ENCODE results near the gene PLRG1. TPM values are rescaled to one million over a fixed set of nuclear protein-coding genes. Genes with fewer than 3 reads are reported as not detected.

PLRG1 gene
- total RNA-seq, 1 donor from 2014 or later, result 55.7 TPM

DNA sequence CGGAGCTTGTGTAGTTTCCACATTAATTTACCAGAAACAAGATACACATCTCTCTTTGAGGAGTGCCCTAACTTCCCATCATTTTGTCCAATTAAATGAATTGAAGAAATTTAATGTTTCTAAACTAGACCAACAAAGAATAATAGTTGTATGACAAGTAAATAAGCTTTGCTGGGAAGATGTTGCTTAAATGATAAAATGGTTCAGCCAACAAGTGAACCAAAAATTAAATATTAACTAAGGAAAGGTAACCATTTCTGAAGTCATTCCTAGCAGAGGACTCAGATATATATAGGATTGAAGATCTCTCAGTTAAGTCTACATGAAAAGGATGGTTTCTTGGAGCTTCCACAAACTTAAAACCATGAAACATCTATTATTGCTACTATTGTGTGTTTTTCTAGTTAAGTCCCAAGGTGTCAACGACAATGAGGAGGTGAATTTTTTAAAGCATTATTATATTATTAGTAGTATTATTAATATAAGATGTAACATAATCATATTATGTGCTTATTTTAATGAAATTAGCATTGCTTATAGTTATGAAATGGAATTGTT lies 12.6 kb upstream of the PLRG1 start, which contains the start of gene FGB:
Gene FGB (plus strand): TSS at position 315 of the 558 bp plus-strand sequence. CDS start 8 bp downstream, at position 323.
- Histone ChIP-seq H3K4me1 (no peaks in the 10 kb centered on the region), H3K27ac (no peak within 1 kb of the TSS), H3K27me3 (ENCODE audit: low read depth) (no peaks in the 10 kb centered on the region), H3K36me3 (no peaks in the 10 kb centered on the region), H3K4me3 (no peak within 1 kb of the TSS), H3K9me3 (no peaks in the 10 kb centered on the region)
- ATAC-seq (no peak), DNase-seq (no peak)
- TF ChIP-seq, protein P1, sequence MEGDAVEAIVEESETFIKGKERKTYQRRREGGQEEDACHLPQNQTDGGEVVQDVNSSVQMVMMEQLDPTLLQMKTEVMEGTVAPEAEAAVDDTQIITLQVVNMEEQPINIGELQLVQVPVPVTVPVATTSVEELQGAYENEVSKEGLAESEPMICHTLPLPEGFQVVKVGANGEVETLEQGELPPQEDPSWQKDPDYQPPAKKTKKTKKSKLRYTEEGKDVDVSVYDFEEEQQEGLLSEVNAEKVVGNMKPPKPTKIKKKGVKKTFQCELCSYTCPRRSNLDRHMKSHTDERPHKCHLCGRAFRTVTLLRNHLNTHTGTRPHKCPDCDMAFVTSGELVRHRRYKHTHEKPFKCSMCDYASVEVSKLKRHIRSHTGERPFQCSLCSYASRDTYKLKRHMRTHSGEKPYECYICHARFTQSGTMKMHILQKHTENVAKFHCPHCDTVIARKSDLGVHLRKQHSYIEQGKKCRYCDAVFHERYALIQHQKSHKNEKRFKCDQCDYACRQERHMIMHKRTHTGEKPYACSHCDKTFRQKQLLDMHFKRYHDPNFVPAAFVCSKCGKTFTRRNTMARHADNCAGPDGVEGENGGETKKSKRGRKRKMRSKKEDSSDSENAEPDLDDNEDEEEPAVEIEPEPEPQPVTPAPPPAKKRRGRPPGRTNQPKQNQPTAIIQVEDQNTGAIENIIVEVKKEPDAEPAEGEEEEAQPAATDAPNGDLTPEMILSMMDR (IDR thresholded peaks at IDR 0.05), result no peak
- intact Hi-C loops (cut with DNase I), result no loop called here

DNA sequence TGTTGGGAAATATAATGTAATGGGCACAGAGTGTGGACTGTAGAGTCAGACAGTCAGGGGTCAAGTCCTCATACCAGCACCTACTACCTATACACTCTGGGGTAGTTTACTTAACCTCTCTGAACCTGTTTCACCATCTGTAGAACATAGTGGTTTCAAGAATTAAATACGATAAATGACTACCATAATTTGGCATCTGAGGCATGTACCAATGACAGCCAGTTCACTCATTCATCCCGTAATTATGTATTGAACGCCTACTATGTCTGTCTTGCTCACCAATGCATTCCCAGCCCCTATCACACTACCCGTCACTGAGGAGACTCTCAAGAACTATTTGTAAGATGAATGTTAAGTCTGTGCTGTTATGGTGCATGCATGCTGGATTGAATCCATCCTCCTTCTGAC lies 10.6 kb upstream of the PLRG1 start:
- Histone ChIP-seq H3K4me3 (no peak overlapping the region), H3K4me1 (no peaks in the 10 kb centered on the region), H3K27ac (no peak overlapping the region), H3K9me3 (no peaks in the 10 kb centered on the region), H3K36me3 (no peaks in the 10 kb centered on the region), H3K27me3 (ENCODE audit: low read depth) (no peaks in the 10 kb centered on the region)
- TF ChIP-seq, protein P1 (IDR thresholded peaks at IDR 0.05), result no peak
- peak in 1 of 2 donors; percentile 62 for ATAC-seq
- intact Hi-C loops (cut with DNase I), result no loop called here
- no peak for DNase-seq

DNA sequence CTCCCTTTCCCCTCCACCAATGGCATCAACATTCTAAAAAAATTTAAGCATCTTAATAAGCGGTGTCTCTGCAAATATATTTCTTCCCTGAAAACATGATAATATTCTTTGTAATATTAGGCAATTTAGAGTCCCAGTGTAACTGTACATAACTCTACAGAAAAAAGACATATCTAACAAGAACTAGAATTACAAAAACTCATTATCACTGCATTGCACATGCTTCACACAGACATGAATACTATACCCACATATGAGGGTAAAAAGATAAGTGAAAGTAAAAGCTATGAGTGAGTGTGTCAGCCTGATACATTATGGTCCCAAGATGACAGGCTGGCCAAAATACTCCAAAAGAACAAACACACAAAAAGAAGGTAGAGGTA lies 10.2 kb upstream of the PLRG1 start:
- ATAC-seq (no peak), DNase-seq (no peak)
- Histone ChIP-seq H3K4me1 (no peaks in the 10 kb centered on the region), H3K9me3 (no peaks in the 10 kb centered on the region), H3K27me3 (ENCODE audit: low read depth) (no peaks in the 10 kb centered on the region), H3K4me3 (no peak overlapping the region), H3K27ac (no peak overlapping the region), H3K36me3 (no peaks in the 10 kb centered on the region)
- intact Hi-C loops (cut with DNase I), result no loop called here
- TF ChIP-seq, protein P1 (IDR thresholded peaks at IDR 0.05), result no peak

DNA sequence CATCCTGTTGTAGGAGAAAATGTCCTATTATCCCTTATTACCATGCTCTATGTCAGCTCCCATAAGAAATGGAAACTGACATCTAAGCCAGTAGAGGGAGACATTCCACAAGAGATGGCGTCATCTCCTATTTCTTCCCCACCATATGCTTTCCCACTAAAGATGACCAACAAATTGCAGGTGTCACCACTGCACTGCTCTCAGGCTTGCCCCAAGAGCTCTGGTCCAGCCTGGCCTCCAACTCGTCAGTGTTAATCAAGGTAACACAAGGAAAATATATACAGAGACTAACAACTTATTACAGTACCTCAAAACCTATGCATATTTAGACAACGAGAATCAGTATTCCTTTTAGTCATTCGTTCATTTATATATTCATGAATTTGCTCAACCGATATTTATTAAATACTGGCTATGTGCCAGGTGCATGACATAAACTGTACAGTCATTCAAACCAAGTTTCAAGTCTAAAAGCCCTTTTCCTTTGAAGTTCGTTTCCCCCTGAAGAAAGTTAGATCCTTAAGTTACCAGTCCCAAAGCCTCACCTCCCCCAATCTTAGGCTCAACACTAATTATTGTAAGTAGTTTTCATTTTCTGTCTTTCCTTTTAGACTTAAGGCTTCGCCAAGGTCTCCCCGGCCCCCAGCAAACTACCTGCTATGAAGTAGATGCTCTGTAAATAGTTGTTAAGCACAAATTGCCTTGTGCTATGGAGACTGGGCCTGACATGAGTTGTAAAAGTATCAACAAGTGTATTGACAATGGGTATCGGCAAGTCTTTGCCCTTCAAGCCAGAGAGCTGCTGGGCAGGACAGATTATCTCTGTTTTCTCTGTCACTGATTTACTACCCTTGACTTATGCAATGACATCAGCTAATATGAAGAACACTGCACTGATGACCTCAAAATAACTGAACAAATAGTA lies 9.6 kb upstream of the PLRG1 start:
- TF ChIP-seq, protein P1 (IDR thresholded peaks at IDR 0.05), result peak; percentile 46
- intact Hi-C loops (cut with DNase I), result loop anchor here (10.0 kb wide), 1 partner anchor 55 kb away; the partner anchor contains the start of gene FGG
- ATAC-seq, result peak; percentile 74 to 87

DNA sequence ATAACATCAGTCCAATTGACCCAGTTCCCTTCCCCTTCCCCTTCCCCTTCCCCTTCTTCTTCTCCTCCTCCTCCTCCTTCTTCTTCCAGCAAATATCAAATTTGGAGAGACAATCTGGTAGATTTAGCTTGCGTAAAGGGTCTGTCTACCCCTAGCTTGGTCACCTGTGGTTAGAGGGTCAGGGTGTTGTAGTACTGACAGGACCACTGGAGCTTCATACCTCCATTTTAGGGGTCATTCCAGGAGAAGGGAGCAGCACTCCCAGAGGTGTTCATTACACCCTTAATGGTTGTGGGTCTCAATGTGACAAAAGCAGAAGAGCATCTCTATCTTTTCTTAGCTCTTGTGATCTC lies 8.9 kb upstream of the PLRG1 start:
- Histone ChIP-seq H3K27me3 (ENCODE audit: low read depth) (no peaks in the 10 kb centered on the region), H3K36me3 (no peaks in the 10 kb centered on the region), H3K4me1 (no peaks in the 10 kb centered on the region), H3K9me3 (no peaks in the 10 kb centered on the region), H3K4me3 (no peak overlapping the region), H3K27ac (no peak overlapping the region)
- no peak for ATAC-seq
- intact Hi-C loops (cut with DNase I), result loop anchor here (10.0 kb wide), 1 partner anchor 56 kb away; the partner anchor contains the start of gene FGG
- TF ChIP-seq, protein P1 (IDR thresholded peaks at IDR 0.05), result no peak
- no peak for DNase-seq

More for the DNA sequence above, 9.6 kb upstream of the PLRG1 start:
- Histone ChIP-seq H3K36me3 (no peaks in the 10 kb centered on the region), H3K27me3 (ENCODE audit: low read depth) (no peaks in the 10 kb centered on the region), H3K4me3 (no peak overlapping the region), H3K9me3 (no peaks in the 10 kb centered on the region), H3K4me1 (no peaks in the 10 kb centered on the region), H3K27ac (no peak overlapping the region)
- no peak for DNase-seq
